Measurements from ENCODE around the gene DPP7.

DNA sequence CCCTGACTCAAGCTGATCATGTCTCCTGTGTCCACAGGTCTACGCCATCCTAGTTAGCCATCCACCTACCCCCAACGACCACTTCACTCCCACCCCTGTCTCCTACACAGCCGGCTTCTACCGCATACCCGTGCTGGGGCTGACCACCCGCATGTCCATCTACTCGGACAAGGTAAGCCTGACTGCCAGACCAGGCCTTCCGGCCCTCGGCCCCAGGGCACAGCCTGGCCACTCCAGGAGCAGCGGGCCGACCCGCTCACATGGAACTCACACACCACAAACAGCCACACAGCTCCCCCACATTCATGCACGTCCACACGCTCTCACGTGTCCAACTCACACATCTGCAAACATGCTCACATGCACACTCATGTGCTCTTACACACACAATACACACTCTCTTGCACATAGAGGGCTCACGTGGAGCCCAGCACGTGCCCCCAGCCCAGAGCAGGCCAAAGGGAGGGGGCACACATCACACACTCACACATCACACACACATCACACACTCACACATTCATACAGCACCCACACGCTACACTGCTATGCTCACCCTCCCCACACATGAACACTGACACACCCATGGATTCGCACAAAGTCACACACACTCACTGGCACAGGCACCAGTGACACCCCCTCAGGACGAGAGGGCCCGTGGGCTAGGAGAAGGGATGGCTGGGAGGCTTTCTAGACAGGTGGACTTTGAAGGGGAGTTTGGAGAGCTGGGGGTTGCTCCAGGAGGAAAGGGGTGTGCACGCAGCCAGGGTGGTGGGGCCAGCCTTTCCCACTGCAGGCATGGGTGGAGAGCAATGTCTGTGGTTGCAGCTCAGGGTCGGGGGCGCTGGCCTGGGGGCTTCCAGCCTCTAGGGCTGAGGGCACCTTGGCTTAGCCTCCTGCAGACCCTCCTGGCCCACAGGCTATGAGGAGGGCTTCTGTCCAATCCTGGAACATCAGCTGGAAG lies 27.7 kb upstream of the DPP7 start:
- TF ChIP-seq POLR2A (IDR thresholded peaks at IDR 0.05; ENCODE audit: low read depth, low read length) (no peak), POLR2AphosphoS5 (IDR thresholded peaks at IDR 0.05; ENCODE audit: low read depth, low read length) (no peak)

Measured in GM12892 (cell line).